Measurements from ENCODE around the gene B3GNT2.

GRCh38 chr2:62202019-62202722 lies 6.3 kb downstream of the B3GNT2 start:
- TF ChIP-seq CTCF (conservative IDR thresholded peaks at IDR 0.05; ENCODE audit: low read length) (no peak), EZH2phosphoT487 (IDR thresholded peaks at IDR 0.05; ENCODE audit: borderline replicate concordance) (no peak)

Data from Loucy (cell line).